GM18517 (cell line): ENCODE measurements around the gene XKR3.
"Not testable (repeated sequence)": the region's sequence is repeated elsewhere in the genome, so short reads cannot be mapped to it uniquely, and the experiment has no call there.

Source experiments
- ATAC-seq: cut with Tn5 transposase; IDR thresholded peaks from one replicate; pipeline ENCODE4 v1.9.1; 2021; ENCODE audit warnings: mild to moderate bottlenecking, moderate library complexity; ENCODE audit not compliant: unreplicated experiment

Gene XKR3

DNA sequence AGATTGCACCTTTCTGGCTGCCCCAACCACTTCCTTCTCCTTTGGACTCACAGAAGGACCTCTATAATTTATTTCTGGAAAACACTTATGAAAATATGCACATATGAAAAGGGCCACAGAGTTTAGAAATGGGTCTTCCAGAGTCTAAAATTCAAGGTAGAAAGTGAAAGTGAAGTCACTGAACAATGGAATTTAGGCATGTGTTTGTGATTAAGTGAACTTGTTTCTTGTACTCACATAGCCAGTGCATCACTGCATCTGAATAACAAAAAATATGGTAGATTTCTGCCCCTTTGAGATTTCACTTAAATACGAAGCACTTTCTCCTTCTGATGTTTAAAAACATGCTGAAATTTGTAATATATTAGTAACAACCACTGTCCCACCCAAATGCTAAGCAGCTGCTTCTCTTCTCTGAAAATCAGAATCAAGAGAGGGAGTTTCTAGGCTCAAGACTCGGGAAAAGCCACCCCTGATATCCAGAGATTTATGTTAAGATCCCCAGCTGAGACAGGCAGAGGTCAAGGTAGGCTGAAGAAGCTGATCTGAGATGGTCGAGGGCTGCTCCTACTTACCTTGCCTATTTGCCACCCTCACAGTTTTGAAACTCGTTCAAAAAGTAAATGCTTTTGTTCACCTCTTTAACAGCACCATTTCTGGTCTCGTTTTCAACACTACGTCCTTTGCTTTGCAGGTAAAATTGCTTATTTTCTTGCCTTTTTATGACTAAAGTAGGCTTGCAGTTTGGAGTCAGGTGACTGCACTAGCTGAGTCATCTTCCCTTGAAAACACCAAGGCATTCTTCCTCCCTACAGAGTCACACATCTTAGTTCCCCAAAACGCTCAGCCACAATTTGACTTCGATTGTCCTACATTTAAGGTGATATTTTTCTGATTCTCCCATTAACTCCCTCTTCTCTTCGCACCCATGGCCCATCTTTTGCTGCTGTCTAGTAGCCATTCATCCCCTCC lies at the start of gene XKR3:
Gene XKR3, minus strand, starts transcription at position 696 of the 972 bp plus-strand sequence. CDS start 17,338 bp downstream, outside the sequence.
- ATAC-seq = no peak

DNA sequence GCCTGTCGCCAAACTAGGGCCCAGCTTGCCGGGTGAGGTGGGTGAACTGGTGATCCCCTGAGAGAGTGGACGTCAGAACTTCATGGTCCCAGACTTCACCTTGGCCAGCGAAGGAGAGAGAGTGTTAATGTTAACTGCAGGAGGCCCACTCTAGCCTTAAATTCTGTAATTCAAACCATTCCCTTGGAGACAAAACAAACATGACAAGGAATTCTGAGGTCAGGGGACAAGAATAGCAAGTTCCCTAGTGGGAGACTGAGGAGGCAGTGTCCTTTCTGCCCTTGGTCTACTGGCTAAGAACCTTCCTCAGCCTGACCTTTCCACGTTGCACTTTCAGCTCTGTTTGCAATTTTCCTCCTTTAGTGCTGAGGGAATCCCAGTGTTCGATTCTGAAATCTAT lies 44.4 kb upstream of the XKR3 start:
- ATAC-seq = not testable (repeated sequence)

DNA sequence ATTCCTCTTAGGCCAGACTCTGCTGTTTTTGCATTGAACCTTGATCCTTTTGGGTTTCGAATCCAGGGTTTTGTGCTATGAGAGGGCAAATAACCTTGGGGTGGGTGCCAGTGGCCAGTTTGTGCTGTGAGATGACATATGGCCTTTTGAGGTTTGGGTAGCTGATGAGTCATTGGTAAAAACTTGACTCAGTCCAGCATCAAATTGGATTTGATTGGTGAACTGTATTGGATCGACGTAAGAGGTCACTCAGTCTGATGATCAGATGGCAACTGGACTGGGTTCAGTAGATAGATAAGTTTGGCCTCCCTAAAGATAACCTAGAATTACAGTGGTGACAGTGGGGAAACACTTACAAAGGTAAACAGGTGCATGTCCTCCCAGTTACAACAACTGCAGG lies 41.0 kb upstream of the XKR3 start:
- no peak for ATAC-seq

DNA sequence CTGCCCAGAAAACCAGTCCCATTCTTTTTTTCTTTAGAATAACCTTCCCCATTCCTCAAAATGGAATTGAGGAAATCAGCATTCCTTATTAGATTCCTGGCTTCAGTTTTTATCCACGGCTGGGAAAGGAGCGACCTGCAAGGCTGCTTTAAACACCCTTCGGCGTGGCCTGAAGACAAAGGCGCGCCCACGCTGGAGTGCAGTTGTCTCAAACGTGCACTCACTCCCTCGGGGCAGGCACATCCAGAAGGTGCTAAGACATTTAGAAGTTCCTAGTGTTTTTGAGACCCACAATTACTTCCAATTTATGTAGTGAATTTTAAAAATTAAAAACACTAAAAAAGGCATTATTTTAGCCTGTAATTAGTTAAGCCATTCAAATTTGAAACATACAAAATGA lies 31.6 kb upstream of the XKR3 start:
- ATAC-seq = not testable (repeated sequence)

DNA sequence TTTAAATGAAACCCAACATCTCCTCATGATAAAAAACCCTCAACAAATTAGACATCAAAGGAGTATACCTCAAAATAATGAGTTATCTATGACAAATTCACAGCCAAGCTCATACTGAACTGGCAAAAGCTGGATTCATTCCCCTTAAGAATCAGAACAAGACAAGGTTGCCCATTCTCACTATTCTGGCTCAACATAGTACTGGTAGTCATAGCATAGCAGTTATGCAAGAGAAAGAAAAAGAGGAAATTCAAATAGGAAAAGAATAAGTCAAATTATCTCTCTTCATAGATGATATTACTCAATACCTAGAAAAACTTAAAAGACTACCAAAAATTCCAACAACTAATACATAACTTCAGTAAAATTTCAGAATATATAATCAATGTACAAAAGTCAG lies 29.4 kb upstream of the XKR3 start:
- ATAC-seq = no peak

DNA sequence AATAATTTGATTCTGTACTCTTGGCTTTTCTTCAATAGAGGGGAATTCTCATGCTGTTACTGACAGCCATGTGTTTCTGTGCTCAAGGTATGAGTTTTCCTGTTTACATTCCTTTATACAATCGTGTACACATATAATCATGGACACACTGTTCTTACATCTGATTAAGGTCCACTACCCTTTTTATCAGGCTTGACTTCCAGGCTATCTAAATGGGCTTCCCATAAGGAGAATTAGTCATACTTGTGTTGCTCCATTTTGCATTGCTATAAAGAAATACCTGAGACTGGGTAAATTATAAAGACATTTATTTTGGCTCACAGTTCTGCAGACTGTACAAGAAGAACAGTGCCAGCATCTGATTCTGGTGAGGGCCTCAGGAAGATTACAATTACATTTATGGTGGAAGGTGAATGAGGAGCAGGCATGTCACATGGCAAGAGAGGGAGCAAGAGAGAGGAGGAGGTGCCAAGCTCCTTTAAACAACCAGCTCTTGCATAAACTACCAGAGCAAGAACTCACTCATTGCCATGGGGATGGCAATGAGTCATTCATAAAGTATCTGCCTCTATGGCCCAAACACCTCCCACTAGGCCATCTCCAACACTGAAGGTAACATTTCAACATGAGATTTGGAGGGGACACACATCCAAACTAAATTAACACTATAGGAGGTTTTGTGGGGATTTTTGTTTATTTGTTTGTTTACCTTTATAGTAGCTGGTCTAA lies 26.2 kb upstream of the XKR3 start:
- not testable (repeated sequence) for ATAC-seq

DNA sequence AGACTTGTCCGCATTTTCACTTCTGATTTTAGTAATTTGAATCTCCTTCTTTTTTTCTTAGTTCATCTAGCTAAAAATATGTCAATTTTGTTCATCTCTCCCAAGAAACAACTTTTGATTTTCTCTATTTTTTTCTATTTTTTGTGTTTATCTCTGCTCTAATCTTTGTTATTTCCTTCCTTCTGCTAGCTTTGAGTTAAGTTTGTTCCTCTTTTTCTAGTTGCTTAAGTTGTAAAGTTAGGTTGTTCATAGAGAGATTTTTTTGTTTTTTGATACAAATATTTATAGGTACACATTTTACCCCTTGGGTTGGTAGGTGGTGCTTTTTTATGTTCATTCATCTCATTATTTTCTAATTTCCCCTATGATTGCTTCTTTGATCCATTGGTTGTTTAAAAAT lies 22.1 kb upstream of the XKR3 start:
- no peak for ATAC-seq

DNA sequence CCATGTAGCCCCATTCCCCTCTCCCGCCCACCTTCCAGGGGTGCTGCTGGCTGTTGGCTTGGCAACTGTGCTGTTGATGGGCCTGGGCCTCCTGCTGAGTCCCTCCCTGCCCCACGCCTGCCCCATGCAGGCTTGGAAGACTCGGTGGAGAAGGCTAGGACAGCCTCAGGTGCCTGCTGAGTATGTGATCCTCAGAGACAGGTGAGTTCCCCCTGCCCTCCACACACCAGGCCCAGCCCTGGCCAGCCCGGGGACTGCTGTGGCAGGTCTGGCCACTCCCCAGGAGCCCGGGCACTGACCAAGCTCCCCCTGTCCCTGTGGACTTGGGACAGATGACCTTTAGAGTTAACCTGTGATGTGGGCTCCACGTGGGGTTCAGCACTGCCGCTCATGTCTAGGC lies 20.7 kb upstream of the XKR3 start:
- no peak for ATAC-seq

DNA sequence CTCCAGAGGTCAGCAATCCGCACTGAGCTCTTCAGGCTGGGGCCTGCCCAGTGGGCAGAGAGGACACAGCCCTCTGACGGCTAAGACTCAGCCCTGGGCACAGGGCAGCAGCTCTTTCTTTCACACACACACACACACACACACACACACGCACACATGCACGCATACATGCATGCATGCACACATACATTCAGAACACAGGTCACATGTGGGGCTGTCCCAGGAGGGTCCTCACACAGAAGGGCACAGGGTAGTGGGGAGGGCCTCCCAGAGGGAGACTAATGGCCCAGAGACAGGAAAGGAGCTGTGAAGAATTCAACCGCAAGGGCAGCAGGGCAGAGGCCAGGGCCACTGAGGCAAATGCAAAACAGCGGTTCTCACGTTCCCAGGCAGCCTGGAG lies 20.3 kb upstream of the XKR3 start:
- no peak for ATAC-seq

DNA sequence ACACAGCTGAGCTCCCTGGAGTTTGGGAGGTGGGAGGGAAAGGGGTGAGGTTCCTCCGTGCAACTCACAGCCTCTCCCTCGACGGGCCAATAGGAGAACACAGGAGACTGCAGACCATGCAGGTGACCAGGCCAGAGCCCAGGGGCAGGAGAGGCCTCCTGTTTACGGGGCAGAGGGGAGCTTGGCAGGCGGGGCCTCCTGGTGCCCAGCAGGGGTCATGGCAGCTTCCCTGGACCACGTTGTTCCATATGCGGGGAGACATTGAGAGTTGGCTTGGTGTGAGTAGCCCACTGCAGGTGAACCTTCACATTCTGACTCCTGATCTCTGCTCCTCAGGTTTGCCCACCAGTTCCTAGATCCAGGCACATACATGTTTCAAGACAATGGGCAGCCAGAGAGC lies 19.3 kb upstream of the XKR3 start:
- no peak for ATAC-seq

DNA sequence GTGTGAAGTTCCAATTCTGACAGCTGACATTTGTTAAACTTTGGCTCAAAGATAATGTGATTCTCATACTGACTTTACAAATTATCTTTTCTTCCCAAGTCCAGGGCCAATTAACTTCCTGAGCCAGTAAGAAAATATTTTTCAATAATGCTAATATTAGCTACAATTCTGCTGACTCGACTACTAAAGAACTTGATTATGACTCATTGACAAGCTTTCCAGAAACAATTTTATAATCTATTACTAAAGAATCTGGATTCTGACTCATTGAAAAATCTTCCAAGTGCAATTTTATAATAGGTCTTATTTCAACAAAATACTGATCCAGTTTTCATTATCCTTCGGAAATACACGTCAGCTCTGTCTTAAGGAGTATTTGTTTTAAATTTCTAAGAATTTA lies 12.9 kb upstream of the XKR3 start:
- ATAC-seq = no peak

DNA sequence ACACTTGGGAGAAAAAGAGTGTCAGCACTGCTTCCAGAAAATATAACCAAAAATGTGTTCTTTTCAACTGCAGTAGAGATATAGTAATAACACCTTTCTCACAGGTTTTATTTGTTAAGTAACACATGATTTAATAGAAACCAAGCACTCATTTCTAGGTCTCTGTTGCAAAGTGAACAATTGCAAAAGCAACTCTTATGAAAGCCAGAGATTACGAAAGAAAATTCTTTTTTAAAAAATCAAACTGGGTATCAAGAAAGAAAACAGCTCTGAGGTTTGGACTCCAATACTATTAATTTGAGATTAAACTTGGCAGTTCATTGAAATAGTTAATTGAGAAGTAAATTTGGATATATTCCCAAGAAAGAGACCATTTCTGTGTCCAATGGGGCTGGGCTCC lies 9.8 kb upstream of the XKR3 start:
- no peak for ATAC-seq

DNA sequence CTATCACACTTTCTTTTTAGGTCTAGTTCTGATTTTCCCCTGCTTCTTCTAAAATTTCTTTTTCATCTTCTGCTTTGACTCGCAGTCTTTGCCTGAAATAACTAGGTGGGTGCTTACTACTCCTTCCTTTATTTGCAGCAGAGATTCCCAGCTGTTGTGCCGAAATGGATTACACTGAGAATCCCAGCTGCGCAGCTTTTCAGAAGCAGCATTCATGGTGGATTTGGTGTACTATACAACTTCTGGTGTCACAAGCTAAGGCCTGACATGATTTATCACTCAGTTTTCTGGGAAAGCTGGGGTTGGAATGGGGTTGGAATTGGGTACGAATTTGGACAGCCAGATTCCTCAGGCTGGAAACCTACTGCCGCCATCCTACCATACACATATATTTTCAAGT lies 6.0 kb upstream of the XKR3 start:
- no peak for ATAC-seq

DNA sequence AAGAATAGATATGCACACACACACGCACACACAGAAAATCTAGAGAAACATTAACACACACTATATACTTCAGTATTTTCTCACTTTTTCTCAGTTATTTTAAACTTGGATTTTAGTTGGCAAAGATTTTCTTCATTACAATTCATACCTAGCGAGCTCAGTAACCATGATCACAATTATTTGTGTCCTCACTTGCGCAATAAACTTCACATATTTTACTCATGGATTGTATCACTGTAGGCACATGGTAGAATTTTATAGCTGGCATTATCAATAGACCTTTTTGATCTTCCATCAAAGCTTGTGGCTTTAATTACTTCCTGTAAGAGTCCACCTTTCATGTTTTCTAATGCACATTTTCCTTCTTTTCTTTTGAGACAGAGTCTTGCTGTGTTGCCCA lies 4.8 kb upstream of the XKR3 start:
- no peak for ATAC-seq

DNA sequence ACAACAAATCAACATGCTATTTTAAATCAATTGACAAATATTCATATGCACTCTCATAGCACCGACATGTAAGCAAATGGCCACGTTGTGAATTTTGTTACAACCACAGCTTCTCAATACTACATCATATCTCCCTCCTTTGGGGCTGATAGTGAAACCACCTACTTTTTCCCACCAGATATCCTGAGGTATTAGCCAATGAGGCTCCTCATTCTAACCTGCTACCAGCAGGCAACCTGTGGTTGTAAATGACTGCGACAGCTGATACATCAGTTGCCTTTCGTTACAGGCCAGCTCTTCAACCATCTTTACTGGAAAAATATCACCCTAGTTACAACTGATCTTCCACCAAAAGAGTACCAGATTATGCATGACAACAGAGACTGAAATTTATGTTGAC lies 3.7 kb upstream of the XKR3 start:
- ATAC-seq = no peak

DNA sequence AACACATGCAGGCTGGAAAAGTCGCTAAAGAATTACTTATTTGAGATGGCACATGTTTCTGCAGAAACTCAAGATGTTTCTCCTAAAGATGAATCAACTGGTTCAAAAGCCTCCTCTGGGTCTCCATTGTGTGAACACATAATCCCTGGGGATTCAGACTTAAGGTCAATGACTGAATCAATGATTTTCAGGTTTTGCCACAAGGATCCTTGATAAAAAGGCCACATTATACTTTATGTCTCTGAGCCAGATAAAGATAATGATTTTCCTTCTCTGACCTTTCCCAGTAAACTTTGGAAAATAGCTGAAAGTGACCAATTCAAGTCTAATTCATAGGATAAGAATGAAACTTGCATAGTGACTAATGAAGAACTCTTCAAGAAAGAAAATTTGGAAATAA lies 2.3 kb upstream of the XKR3 start:
- no peak for ATAC-seq

DNA sequence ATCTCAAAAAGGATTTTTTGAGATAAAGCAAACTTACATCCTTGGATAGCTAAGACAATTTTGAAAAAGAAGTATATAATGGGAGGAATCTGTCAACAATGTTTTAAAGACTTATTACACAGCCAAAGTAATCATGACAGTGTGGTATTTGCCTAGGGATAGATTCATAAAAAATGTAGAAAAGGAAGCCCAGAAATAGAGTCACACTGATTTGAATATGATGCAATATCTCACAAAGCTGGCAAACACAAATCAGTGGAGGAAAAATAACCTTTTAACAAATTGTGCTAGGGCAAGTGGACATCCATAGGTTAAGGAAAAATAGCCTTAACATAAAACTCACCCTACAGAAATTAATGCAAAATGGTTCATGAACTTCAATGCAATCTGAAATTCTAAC lies 6.0 kb downstream of the XKR3 start:
- ATAC-seq = no peak

DNA sequence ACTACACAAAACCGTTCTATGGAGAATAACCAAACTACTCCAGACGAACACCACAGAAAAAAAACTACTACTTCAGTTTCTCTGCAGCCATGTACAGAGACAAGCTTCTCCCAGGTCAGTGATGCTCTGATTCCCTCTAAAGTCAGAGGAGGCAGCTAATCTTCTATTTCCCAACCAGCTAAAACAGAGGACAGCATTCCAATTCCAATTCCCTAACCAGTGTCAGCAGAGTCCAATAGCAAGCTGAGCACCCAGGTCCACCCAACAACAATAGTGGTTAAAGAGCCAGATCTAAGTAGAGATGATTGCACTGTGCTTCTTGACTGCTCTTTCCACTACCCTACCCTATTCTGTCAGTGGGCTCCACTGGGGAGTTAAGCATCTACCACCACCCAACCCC lies 6.7 kb downstream of the XKR3 start:
- ATAC-seq = no peak

DNA sequence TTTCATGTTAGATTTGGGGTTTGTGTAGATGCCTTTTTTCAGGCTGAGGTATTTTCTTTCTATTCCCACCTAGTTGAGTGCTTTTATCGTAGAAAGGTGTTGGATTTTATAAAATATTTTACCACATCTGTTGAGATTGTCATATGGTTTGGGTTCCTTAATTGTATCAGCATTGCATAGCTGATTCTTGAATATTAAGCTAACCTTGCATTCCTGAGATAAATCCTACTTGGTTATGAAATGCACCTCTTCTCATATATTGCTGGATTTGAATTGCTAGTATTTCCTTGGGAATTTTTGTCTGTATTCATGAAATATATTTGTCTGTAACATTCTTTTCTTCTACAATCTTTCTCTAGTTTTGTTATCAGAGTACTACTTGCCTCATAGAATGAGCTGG lies 10.1 kb downstream of the XKR3 start:
- ATAC-seq = no peak

DNA sequence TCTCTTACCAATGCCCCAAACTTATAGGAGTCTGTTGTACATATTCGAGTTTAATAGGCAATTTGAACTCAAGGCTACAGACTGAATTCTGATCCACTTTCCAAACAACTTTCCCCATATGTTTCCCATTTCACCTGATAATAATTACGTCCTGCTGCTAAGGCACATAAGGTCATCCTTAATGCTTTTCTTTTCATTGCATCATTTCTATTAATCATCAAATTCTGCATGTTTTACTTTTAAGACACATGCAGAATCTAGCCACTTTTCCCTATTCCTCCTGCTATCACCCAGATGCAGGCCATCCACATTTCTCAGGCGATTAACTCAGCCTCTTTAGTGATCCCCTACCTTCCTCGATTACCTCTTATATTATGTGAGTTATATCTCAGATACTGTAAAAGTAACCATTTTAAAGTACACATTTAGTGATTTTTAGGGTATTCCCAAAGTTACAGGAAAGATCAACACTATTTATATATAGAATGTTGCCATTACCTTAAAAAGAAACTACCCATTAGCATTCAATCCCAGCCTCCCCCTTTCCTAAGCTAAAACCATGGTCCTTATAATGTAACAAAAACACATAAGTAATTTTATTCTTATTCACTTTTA lies 14.9 kb downstream of the XKR3 start:
- ATAC-seq = no peak

DNA sequence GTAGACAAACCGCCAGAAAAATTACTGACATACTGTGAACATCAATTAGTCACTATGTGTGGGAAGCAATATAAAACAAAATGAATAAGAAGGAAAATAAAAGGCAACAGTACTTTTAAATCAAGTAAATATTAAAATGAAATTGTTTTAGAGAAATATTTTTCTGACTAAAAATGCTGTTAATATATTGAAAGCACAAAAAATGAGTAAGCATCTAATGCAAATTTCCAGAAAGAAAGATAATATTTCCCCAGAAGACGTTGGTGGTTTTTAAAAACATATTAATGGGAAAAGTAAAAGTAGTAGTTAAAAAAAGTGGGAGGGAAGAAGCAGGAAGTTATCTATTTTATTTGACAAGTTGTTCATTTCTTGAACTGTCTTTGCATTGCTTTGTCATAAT lies 16.5 kb downstream of the XKR3 start:
- no peak for ATAC-seq

DNA sequence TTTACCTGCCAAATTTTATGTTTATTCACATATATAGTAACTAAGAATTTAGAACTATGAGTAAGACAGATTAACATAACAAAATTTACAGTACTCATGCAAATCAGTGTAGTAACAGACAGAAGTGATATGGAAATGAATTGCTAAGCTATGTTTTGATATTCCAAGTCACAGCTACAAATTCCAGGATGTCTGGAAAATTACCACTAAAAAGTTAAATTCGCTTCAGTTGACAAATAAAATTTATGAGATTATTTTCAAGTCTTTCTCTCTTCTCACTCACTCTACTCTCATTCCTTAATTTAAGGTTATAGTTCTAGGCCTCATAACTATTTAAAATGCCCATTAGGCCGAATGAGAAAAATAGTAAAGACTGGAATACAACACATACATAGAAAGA lies 18.1 kb downstream of the XKR3 start:
- ATAC-seq = no peak
